HepG2 (cell line): ENCODE measurements around the gene GFY. TPM values are rescaled to one million over a fixed set of nuclear protein-coding genes. Genes with fewer than 3 reads are reported as not detected.
A peak's percentile ranks its signal among the peaks of the same experiment; 100 is the strongest.

Source experiments
- ATAC-seq: fragments of 200-7000 bp; cut with Tn5 transposase; 3 replicates; pipeline ENCODE4 v1.9.1; 2020; ENCODE audit warnings: mild to moderate bottlenecking, moderate library complexity
- BruUV-seq: library from RNA; stranded (reverse); fragments of 400-500 nt; replicated peaks from 2 replicates; lab custom pipeline; 2021; lab: Mats Ljungman, UMichigan
- CTCF ChIA-PET: fragments of 300-600 bp; formaldehyde crosslinking; extraction: SDS; loops from one replicate; lab custom pipeline; 2021; ENCODE audit warnings: low total read pairs, inconsistent platforms, low intra/inter-chr PET ratio; lab: Yijun Ruan, JAX
- POLR2A ChIA-PET: fragments of 350-600 bp; sonication (Branson Sonifier 250); formaldehyde crosslinking; loops from one replicate; lab custom pipeline; 2020; ENCODE audit warnings: antibody characterized with exemption, inconsistent platforms; lab: Yijun Ruan, JAX
- DNase-seq: peaks from one replicate; pipeline ENCODE4 v3.0.0-alpha.2; 2015; ENCODE audit warnings: low spot score
- FAIRE-seq: peaks from 3 replicates; lab custom pipeline; 2011; peaks lifted over from hg19 to GRCh38; lab: Jason Lieb, UNC
- H2AFZ ChIP-seq: one replicate; pipeline ENCODE4 v1.6.1; 2011; ENCODE audit warnings: low read length, inconsistent platforms
- H3K27ac ChIP-seq: fragments of 300-600 bp; 3 replicates; pipeline ENCODE4 v1.8.0; 2011; ENCODE audit warnings: mixed run types, mild to moderate bottlenecking, mixed read lengths, low read length, inconsistent platforms; ENCODE audit not compliant: insufficient read depth; ENCODE audit errors: extremely low read length
- H3K27me3 ChIP-seq, 2 experiments: fragments of 200-600 bp in 1 of 2; 2 replicates in 1 of 2; 3 replicates in 1 of 2; pipeline versions ENCODE4 v1.6.0 to v1.8.0; 2011; ENCODE audit warnings: low read length in 2 of 2, mild to moderate bottlenecking in 2 of 2, moderate library complexity in 2 of 2, inconsistent platforms in 1 of 2; ENCODE audit not compliant: insufficient read depth in 2 of 2, control insufficient read depth in 1 of 2
- H3K36me3 ChIP-seq, 2 experiments: fragments of 200-600 bp in 1 of 2; replicated peaks in 1 of 2; 2 replicates in 1 of 2; 3 replicates in 1 of 2; pipeline versions ENCODE4 v1.5.1 to v1.8.0; 2011; ENCODE audit warnings: low read length in 2 of 2, inconsistent platforms in 1 of 2; ENCODE audit not compliant: insufficient read depth in 2 of 2, control insufficient read depth in 1 of 2
- H3K4me1 ChIP-seq: 2 replicates; pipeline ENCODE4 v1.5.1; 2012; ENCODE audit warnings: low read length, inconsistent platforms; ENCODE audit not compliant: insufficient read depth
- H3K4me2 ChIP-seq: 2 replicates; pipeline ENCODE4 v1.6.0; 2011; ENCODE audit warnings: low read depth, low read length, inconsistent platforms
- H3K4me3 ChIP-seq, 3 experiments: fragments of 200-600 bp in 1 of 3; sonication (generic), shearing (Covaris generic) in 1 of 3; replicated peaks in 1 of 3; 2 replicates each; pipeline ENCODE4 v1.5.1; 2011 to 2016; ENCODE audit warnings: low read length in 3 of 3, inconsistent platforms in 2 of 3, low read depth in 2 of 3, mild to moderate bottlenecking in 2 of 3, control low read depth in 1 of 3, mixed read lengths in 1 of 3; ENCODE audit not compliant: insufficient read depth in 1 of 3
- H3K79me2 ChIP-seq: one replicate; pipeline ENCODE4 v1.6.1; 2011; ENCODE audit warnings: low read length, inconsistent platforms; ENCODE audit not compliant: insufficient read depth
- H3K9ac ChIP-seq: 2 replicates; pipeline ENCODE4 v1.6.0; 2011; ENCODE audit warnings: mild to moderate bottlenecking, low read depth, low read length, inconsistent platforms; ENCODE audit not compliant: insufficient read depth
- H3K9me3 ChIP-seq: 2 replicates; pipeline ENCODE4 v1.5.1; 2012; ENCODE audit warnings: mild to moderate bottlenecking, low read length
- H4K20me1 ChIP-seq: 2 replicates; pipeline ENCODE4 v1.6.0; 2011; ENCODE audit warnings: inconsistent platforms, mild to moderate bottlenecking, low read length, moderate library complexity; ENCODE audit not compliant: insufficient read depth
- EZH2 ChIP-seq: conservative IDR thresholded peaks from 2 replicates; pipeline ENCODE4 v1.6.1; 2012; ENCODE audit warnings: mild to moderate bottlenecking, low read depth, low read length, moderate library complexity
- TOPORS ChIP-seq: sonication (generic); formaldehyde crosslinking; IDR thresholded peaks from 2 replicates; pipeline ENCODE4 v1.8.0; 2023; ENCODE audit warnings: mild to moderate bottlenecking, missing genetic modification reagents
- ZNF263 ChIP-seq: sonication (generic); formaldehyde crosslinking; IDR thresholded peaks from 2 replicates; pipeline ENCODE4 v1.4.0; 2020; ENCODE audit warnings: missing genetic modification reagents
- ZNF574 ChIP-seq: sonication (generic); formaldehyde crosslinking; IDR thresholded peaks from 2 replicates; pipeline ENCODE4 v1.4.0; 2020; ENCODE audit warnings: missing genetic modification reagents
- ZSCAN22 ChIP-seq: sonication (generic); formaldehyde crosslinking; IDR thresholded peaks from 2 replicates; pipeline ENCODE4 v1.4.0; 2020; ENCODE audit warnings: mild to moderate bottlenecking, missing genetic modification reagents
- WGBS: methylation state at CpG from one replicate; pipeline ENCODE4 v1.1.6; 2017; ENCODE audit warnings: low lambda C conversion rate; 5-methylcytosine and 5-hydroxymethylcytosine counted together
- in situ Hi-C: cut with HindIII; loops from 2 replicates; pipeline ENCODE4 v1.10.0; 2017; ENCODE audit warnings: low pct_unique_long_range_greater_than_20kb; ENCODE audit not compliant: extremely low pct_ligation_motif_present
- intact Hi-C: fragments of 100-400 bp; cut with micrococcal nuclease; formaldehyde crosslinking; loops from one replicate; pipeline ENCODE4 v1.10.0; 2022; ENCODE audit not compliant: unreplicated experiment
- polyA plus RNA-seq, 8 experiments: library from polyadenylated mRNA; depleted of rRNA in 3 of 8; stranded (reverse) in 7 of 8; unstranded in 1 of 8; fragments of >200 nt; fragmentation: Illumina TruSeq in 4 of 8; extraction: Trizol in 4 of 8; gene quantifications; 2 replicates each; pipeline versions ENCODE4 v1.2.1 to v1.2.3, GENCODE V29; 2011 to 2016; ENCODE audit warnings: low read depth in 4 of 8, missing spikeins in 1 of 8, mixed read lengths in 1 of 8; ENCODE audit not compliant: insufficient read depth in 1 of 8
- total RNA-seq, 5 experiments: library from RNA; depleted of rRNA; stranded (reverse); fragments of >200 nt; fragmentation: Illumina TruSeq; extraction: Trizol; gene quantifications; 2 replicates each; pipeline ENCODE4 v1.2.3, GENCODE V29; 2016; ENCODE audit warnings: low read depth in 1 of 5
- TF ChIP-seq, protein P1 (sequence below): IDR thresholded peaks from 2 replicates; pipeline ENCODE4 v1.6.1; 2016; ENCODE audit warnings: low read depth, control low read depth

Gene GFY
- total and polyA plus RNA-seq, 2 of the 13 experiments (the other 11 are each of a cell fraction or from before 2014, with no cell fraction given), result not detected

DNA sequence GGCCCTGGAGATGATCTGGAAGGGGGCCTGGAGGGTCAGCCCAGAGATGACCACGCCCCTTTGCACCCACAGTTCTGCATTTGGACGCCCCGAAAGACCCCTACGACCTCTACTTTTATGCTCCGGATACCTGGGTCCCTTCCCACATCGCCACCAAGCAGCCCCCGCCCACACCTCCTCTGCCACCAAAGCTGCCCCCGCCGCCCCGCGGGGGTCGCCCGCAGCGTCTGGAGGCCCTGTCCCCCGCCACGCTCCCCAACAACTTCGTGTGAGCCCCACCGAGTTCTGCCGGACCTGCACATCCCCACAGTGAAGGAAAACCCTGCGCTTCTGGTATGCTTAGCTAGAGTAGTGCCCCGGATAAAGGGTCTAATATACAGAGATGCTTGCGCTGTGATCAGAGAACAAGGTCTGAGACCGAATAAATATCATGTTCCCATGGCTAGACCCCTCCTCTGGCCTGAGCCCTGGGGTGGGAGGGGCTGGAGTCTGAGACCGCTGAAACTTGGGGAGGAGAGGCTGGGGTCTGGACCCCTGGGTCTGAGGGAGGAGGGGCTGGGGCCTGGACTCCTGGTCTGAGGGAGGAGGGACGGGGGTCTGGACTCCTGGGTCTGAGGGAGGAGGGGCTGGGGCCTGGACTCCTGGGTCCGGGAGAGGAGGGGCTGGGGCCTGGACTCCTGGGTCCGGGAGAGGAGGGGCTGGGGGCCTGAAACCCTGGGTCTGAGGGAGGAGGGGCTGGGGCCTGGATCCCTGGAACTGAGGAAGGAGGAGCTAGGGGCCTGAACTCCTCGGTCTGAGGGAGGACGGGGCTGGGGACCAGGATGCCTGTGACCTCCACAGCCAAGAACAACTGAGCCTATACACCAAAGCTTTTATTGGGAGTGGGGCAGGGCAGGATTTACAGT is 3.6 kb downstream of the GFY start:
- Histone ChIP-seq H3K4me2 (peak overlapping the region; percentile 74), H3K4me3 (peak overlapping the region in 1 of 3 experiments; percentile 54; a peak in 2 of 6 replicates), H3K9me3 (no peaks in the 10 kb centered on the region), H3K36me3 (no peaks in the 10 kb centered on the region), H2AFZ (no peak overlapping the region), H3K27ac (no peak overlapping the region), H3K79me2 (no peaks in the 10 kb centered on the region), H3K4me1 (peaks cover 16% of the 10 kb centered on the region), H3K27me3 (peaks cover 11 to 84% of the 10 kb centered on the region in 2 experiments), H4K20me1 (no peaks in the 10 kb centered on the region), H3K9ac (no peak overlapping the region)
- TF ChIP-seq TOPORS (CRISPR knock-in tag) (no peak), ZNF574 (CRISPR knock-in tag) (no peak), EZH2 (peak; percentile 14; the same call in 1 of the 2 replicates), ZSCAN22 (CRISPR knock-in tag) (peak; percentile 68; the same call in 1 of the 2 replicates), ZNF263 (CRISPR knock-in tag) (0 out of 2 replicates have a peak, but pooled peaks have one; percentile 26)
- TF ChIP-seq, protein P1, sequence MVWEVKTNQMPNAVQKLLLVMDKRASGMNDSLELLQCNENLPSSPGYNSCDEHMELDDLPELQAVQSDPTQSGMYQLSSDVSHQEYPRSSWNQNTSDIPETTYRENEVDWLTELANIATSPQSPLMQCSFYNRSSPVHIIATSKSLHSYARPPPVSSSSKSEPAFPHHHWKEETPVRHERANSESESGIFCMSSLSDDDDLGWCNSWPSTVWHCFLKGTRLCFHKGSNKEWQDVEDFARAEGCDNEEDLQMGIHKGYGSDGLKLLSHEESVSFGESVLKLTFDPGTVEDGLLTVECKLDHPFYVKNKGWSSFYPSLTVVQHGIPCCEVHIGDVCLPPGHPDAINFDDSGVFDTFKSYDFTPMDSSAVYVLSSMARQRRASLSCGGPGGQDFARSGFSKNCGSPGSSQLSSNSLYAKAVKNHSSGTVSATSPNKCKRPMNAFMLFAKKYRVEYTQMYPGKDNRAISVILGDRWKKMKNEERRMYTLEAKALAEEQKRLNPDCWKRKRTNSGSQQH, result no peak
- DNase-seq, result no peak
- no TSS peak for BruUV-seq
- in situ Hi-C loops, result loop anchor here (5.0 kb wide), 1 partner anchor 36 kb away; no protein-coding TSS in a partner anchor
- 9% methylated on average over 15 of the region's 29 CpGs for WGBS
- intact Hi-C loops, result loop anchor here (5.0 kb wide), 1 partner anchor 36 kb away; no protein-coding TSS in a partner anchor
- ChIA-PET POLR2A (no interaction called here), CTCF (no interaction called here)
- no peak for ATAC-seq
- FAIRE-seq, result no peak
